ENCODE results near the gene PRKCA. TPM values are rescaled to one million over a fixed set of nuclear protein-coding genes. Genes with fewer than 3 reads are reported as not detected.
A peak's percentile ranks its signal among the peaks of the same experiment; 100 is the strongest.

PRKCA gene
- total RNA-seq, 3 donors from 2014 or later: 42.3 to 77.7 (median 56.3) TPM

DNA sequence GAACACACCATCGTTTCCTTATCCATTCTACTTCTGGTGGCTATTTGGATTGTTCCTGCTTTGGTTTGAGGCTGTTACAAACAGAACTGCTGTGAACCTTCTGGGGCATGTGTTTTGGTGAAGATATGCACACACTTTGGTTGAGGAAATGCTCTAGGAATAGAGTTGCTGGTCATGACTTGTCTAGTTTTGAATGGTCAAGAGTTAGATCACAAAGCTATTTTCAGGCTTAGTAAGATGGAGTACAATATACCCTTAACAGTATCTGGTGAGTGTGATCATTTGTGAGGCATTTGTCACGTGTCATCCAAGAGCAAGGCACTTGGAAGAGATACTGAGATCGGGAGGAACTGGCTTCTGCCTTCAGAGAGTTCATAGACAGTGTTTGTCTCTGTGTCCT, 485.5 kb downstream of the PRKCA start:
- intact Hi-C loops (cut with DNase I, micrococcal nuclease): no loop called here
- no peak for ATAC-seq
- DNase-seq: no peak
- H3K4me3 ChIP-seq: no peak overlapping the region
- no peaks in the 10 kb centered on the region for H3K4me1 ChIP-seq (ENCODE audit: low read depth)
- H3K36me3 ChIP-seq (ENCODE audit: low read depth): no peaks in the 10 kb centered on the region
- H3K9me3 ChIP-seq: no peaks in the 10 kb centered on the region
- TF ChIP-seq, protein P1, sequence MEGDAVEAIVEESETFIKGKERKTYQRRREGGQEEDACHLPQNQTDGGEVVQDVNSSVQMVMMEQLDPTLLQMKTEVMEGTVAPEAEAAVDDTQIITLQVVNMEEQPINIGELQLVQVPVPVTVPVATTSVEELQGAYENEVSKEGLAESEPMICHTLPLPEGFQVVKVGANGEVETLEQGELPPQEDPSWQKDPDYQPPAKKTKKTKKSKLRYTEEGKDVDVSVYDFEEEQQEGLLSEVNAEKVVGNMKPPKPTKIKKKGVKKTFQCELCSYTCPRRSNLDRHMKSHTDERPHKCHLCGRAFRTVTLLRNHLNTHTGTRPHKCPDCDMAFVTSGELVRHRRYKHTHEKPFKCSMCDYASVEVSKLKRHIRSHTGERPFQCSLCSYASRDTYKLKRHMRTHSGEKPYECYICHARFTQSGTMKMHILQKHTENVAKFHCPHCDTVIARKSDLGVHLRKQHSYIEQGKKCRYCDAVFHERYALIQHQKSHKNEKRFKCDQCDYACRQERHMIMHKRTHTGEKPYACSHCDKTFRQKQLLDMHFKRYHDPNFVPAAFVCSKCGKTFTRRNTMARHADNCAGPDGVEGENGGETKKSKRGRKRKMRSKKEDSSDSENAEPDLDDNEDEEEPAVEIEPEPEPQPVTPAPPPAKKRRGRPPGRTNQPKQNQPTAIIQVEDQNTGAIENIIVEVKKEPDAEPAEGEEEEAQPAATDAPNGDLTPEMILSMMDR (IDR thresholded peaks at IDR 0.05): no peak

DNA sequence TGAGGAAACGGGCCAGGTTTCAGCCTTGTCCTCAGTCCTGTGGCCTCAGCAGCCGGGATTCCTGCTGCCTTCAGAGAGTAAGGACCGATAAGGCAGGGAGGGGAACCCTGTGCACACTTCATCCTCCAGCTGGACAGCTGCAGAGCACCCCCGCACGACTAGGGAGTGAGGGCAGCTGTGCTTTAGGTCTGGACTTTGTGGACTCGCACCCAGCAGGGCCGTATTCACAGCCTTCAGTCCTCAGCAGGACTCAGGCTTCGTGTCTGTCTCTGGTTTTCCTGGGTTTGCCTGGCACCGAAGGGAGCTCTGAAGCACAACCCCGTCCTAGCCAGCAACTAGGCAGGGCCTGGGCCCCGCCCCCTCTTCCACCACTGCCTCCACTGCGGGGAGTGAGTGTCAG, 486.7 kb downstream of the PRKCA start:
- Histone ChIP-seq H3K4me1 (ENCODE audit: low read depth) (no peaks in the 10 kb centered on the region), H3K9me3 (no peaks in the 10 kb centered on the region), H3K36me3 (ENCODE audit: low read depth) (no peaks in the 10 kb centered on the region), H3K4me3 (no peak overlapping the region)
- intact Hi-C loops (cut with DNase I, micrococcal nuclease): no loop called here
- TF ChIP-seq, protein P1 (IDR thresholded peaks at IDR 0.05): no peak
- DNase-seq (no peak), ATAC-seq (no peak)

DNA sequence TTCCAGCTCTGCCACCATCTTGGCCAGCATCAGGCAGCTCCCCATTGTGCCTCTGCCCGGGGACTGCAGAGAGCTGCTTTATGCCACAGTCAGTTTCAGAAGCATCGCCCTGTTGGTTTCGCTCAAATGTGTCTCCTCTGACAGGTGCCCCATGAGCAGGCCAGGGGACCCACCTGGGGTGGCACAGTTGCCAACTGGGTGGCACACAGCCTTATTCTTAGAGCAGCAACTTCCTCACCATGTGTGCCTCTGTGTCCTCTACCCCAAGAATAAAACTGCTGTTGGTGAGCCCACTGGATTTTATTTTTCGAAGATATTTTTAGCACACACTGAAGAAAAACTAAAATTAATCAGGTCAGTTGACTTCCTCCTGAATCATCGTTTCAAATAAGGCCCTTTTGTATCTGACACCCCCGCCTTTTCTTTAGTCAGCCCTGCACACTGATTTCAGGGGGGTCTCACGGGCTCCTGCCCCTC, 487.6 kb downstream of the PRKCA start:
- intact Hi-C loops (cut with DNase I, micrococcal nuclease): no loop called here
- Histone ChIP-seq H3K4me3 (no peak overlapping the region), H3K36me3 (ENCODE audit: low read depth) (no peaks in the 10 kb centered on the region), H3K4me1 (ENCODE audit: low read depth) (no peaks in the 10 kb centered on the region), H3K9me3 (no peaks in the 10 kb centered on the region)
- DNase-seq (no peak), ATAC-seq (no peak)
- TF ChIP-seq, protein P1 (IDR thresholded peaks at IDR 0.05): no peak

DNA sequence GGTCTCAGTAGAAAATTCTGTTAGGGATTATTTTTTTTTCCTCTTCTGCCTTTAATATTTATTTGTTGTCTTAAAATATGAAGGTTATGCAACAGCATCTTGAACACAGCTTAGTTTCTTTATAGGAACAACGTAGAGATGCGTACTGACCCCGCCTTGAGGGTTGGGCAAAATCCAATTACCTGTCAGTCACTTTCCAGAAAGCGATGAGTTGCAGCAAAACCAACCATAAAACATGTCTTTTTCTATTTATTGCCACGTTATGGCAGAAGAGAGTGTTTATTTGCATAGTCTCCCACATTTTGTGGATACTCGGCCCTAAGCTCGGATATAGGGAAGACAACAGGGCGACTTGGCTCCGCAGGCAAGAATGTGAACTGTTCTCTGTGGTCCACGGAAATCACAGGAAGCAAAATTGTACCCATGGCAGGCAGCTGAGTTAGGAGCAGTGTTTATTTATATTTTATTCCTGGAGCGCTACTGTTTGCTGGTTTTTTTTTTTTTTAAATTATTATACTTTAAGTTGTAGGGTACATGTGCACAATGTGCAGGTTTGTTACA, 488.2 kb downstream of the PRKCA start:
- no peak for ATAC-seq

DNA sequence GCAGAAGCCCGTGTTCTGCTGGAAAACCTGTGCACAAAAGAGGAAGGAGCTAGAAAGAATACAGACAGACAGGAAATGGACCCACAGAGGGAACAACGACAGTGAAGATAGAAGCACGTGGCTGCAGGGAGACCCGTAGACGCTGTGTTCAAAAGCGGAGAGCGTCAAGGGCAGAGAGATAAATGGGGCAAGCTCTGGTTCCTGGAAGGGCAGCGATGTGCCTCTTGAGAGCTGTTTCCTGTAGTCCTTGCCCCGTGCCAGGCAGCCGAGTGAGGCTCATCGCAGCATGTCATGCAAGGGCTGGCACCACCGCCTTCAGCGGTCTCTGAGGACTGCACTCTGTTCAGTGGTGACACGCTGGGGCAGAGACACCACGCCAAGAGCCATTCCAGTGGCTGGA, 488.9 kb downstream of the PRKCA start:
- ATAC-seq (peak; percentile 16), DNase-seq (peak in 1 of 3 donors; percentile 10)
- Histone ChIP-seq H3K4me3 (no peak overlapping the region), H3K9me3 (no peaks in the 10 kb centered on the region), H3K36me3 (ENCODE audit: low read depth) (no peaks in the 10 kb centered on the region), H3K4me1 (ENCODE audit: low read depth) (no peaks in the 10 kb centered on the region)
- intact Hi-C loops (cut with DNase I, micrococcal nuclease): no loop called here
- TF ChIP-seq, protein P1 (IDR thresholded peaks at IDR 0.05): no peak

More for the DNA sequence above, 488.2 kb downstream of the PRKCA start:
- no peak overlapping the region for H3K4me3 ChIP-seq
- H3K9me3 ChIP-seq: no peaks in the 10 kb centered on the region
- TF ChIP-seq, protein P1 (IDR thresholded peaks at IDR 0.05): no peak
- no peak for DNase-seq
- no peaks in the 10 kb centered on the region for H3K4me1 ChIP-seq (ENCODE audit: low read depth)
- intact Hi-C loops (cut with DNase I, micrococcal nuclease): no loop called here
- H3K36me3 ChIP-seq (ENCODE audit: low read depth): no peaks in the 10 kb centered on the region

DNA sequence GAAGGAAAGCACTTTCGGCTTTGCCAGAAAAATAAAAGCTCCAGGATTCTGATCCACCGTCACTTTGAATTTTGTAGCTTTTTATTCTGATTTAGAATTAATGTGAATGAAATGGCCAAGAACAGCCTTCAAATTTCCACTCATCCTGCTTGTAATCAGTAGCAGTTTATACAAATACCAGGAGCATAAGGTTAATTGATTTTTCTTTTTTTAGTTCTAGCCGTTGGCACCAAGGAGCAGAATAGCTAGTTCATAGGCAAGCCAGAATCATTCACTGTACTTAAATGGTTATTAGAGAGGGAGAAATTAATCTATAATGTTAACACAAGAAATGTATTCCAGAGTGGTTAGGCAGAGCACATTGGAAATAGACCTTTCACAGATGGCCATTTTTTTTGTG, 491.4 kb downstream of the PRKCA start:
- TF ChIP-seq, protein P1 (IDR thresholded peaks at IDR 0.05): no peak
- Histone ChIP-seq H3K36me3 (ENCODE audit: low read depth) (no peaks in the 10 kb centered on the region), H3K4me1 (ENCODE audit: low read depth) (no peaks in the 10 kb centered on the region), H3K4me3 (no peak overlapping the region), H3K9me3 (no peaks in the 10 kb centered on the region)
- ATAC-seq (no peak), DNase-seq (no peak)
- intact Hi-C loops (cut with DNase I, micrococcal nuclease): no loop called here
